Endothelial cell of coronary artery (primary cell): ENCODE measurements around the gene TMC1. TPM values are rescaled to one million over a fixed set of nuclear protein-coding genes. Genes with fewer than 3 reads are reported as not detected.

Experiments used
- total RNA-seq: library from RNA; depleted of rRNA; stranded (reverse); fragments of >200 nt; gene quantifications from 2 replicates; pipeline ENCODE4 v1.2.3, GENCODE V29; 2014

Gene TMC1
- total RNA-seq = 2.1 and 5.8 TPM in 2 replicates

GRCh38 chr9:72521416-72521815 is at the start of gene TMC1:
Gene TMC1, plus strand, starts transcription at chr9:72521608. Its CDS starts 127,041 bp downstream, at chr9:72648649.

Other genes starting within 250 kb of the TMC1 start
- 84.1 and 114 TPM in 2 replicates for gene ZFAND5, start 156.4 kb upstream of the TMC1 start, total RNA-seq